PC-3 (cell line): ENCODE results near the gene GSG1. TPM values are rescaled to one million over a fixed set of nuclear protein-coding genes. Genes with fewer than 3 reads are reported as not detected.

ENCODE experiments used
- ATAC-seq: fragments of 200-7000 bp; cut with Tn5 transposase; 2 replicates; pipeline ENCODE4 v1.9.1; 2020; ENCODE audit warnings: mild to moderate bottlenecking, moderate library complexity
- BruUV-seq: library from RNA; stranded (reverse); fragments of 400-500 nt; replicated peaks from 2 replicates; lab custom pipeline; 2021; lab: Mats Ljungman, UMichigan
- CTCF ChIA-PET: fragments of 300-600 bp; sonication (Branson Sonifier 250); formaldehyde crosslinking; loops from one replicate; lab custom pipeline; 2022; ENCODE audit warnings: antibody characterized with exemption; lab: Charles Lee
- POLR2A ChIA-PET: fragments of 300-600 bp; sonication (Branson Sonifier 250); formaldehyde crosslinking; loops from one replicate; lab custom pipeline; 2022; ENCODE audit warnings: antibody characterized with exemption; ENCODE audit not compliant: unreplicated experiment; lab: Charles Lee
- DNase-seq: peaks from one replicate; pipeline ENCODE4 v3.0.0-alpha.2; 2015
- H2AFZ ChIP-seq: fragments of 300-600 bp; sonication (generic); 2 replicates; pipeline ENCODE4 v1.6.0; 2016; ENCODE audit warnings: antibody characterized with exemption, low read length
- H3F3A ChIP-seq: fragments of 300-600 bp; sonication (generic); one replicate; pipeline ENCODE4 v1.6.0; 2017; ENCODE audit warnings: antibody characterized with exemption, low read length, control low read depth, mild to moderate bottlenecking; ENCODE audit not compliant: unreplicated experiment
- H3K27ac ChIP-seq: fragments of 300-600 bp; sonication (generic); 2 replicates; pipeline ENCODE4 v1.5.1; 2016; ENCODE audit warnings: mild to moderate bottlenecking, low read length
- H3K27me3 ChIP-seq: fragments of 300-600 bp; sonication (generic); 2 replicates; pipeline ENCODE4 v1.6.1; 2016; ENCODE audit warnings: low read length, mixed read lengths
- H3K36me3 ChIP-seq: fragments of 300-600 bp; sonication (generic); 2 replicates; pipeline ENCODE4 v1.6.1; 2016; ENCODE audit warnings: low read depth, mixed run types, low read length, mixed read lengths
- H3K4me1 ChIP-seq: fragments of 300-600 bp; sonication (generic); 2 replicates; pipeline ENCODE4 v1.5.1; 2016; ENCODE audit warnings: low read length; ENCODE audit not compliant: insufficient read depth
- H3K4me2 ChIP-seq: fragments of 300-600 bp; sonication (generic); 2 replicates; pipeline ENCODE4 v1.6.0; 2016; ENCODE audit warnings: low read length
- H3K4me3 ChIP-seq: fragments of 300-600 bp; sonication (generic); 2 replicates; pipeline ENCODE4 v1.5.1; 2016; ENCODE audit warnings: mild to moderate bottlenecking, low read length, mixed read lengths
- H3K79me2 ChIP-seq: fragments of 300-600 bp; sonication (generic); 2 replicates; pipeline ENCODE4 v1.6.1; 2017; ENCODE audit warnings: low read length, mixed read lengths
- H3K9ac ChIP-seq: fragments of 300-600 bp; sonication (generic); 2 replicates; pipeline ENCODE4 v1.6.0; 2016; ENCODE audit warnings: mild to moderate bottlenecking, low read length
- H3K9me2 ChIP-seq: fragments of 300-600 bp; sonication (generic); replicated peaks from 2 replicates; pipeline ENCODE4 v1.6.1; 2016; ENCODE audit warnings: mixed run types, low read length, mixed read lengths
- H3K9me3 ChIP-seq: fragments of 300-600 bp; sonication (generic); 2 replicates; pipeline ENCODE4 v1.6.1; 2016; ENCODE audit warnings: low read length, mixed read lengths
- H4K20me1 ChIP-seq: fragments of 300-600 bp; sonication (generic); 2 replicates; pipeline ENCODE4 v1.6.1; 2016; ENCODE audit warnings: low read length, mixed read lengths
- EZH2 ChIP-seq: fragments of 300-600 bp; sonication (generic); IDR thresholded peaks from one replicate; pipeline ENCODE4 v1.6.1; 2017; ENCODE audit warnings: antibody characterized with exemption, mild to moderate bottlenecking, low read length; ENCODE audit not compliant: unreplicated experiment
- EZH2phosphoT487 ChIP-seq: fragments of 300-600 bp; sonication (generic); IDR thresholded peaks from 2 replicates; pipeline ENCODE4 v1.6.1; 2018; ENCODE audit warnings: mild to moderate bottlenecking, antibody characterized with exemption, low read length, borderline replicate concordance
- intact Hi-C: fragments of 100-400 bp; cut with micrococcal nuclease; formaldehyde crosslinking; loops from 2 replicates; pipeline ENCODE4 v1.9.0; 2023
- total RNA-seq: library from RNA; depleted of rRNA; stranded (reverse); fragments of >200 nt; gene quantifications from 2 replicates; pipeline ENCODE4 v1.2.3, GENCODE V29; 2014
- TF ChIP-seq, protein P1 (sequence below): fragments of 300-600 bp; sonication (generic); conservative IDR thresholded peaks from 2 replicates; pipeline ENCODE4 v1.5.1; 2017; ENCODE audit warnings: antibody characterized with exemption, low read depth, mild to moderate bottlenecking, low read length

The GSG1 gene
- total RNA-seq, 1 experiment from 2014 or later: 0.77 TPM

DNA sequence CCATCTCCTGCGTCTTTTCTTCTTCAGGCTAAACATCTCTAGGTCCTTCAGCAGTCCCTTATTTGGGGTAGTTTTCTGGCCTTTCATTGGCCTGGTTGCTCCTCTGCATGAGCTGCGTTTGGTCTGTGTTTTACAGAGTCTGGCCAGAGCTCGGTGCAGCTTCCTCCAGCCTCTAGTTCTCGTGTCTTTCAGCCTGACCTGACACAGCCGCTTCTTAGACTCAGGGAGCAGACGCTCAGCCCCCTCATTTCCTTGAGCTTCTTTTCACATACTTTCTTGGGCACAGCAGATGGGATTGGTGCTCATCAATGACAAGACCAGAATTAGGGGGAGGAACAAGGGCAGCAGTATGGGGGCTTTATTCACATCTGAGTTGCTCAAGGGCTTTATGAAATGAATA is 13.6 kb upstream of the GSG1 start:
- DNase-seq: no peak
- H3K4me1 ChIP-seq: 0 out of 2 replicates have a peak, but pooled peaks cover 3% of the 10 kb centered on the region
- H3K27ac ChIP-seq: no peak overlapping the region
- ChIA-PET CTCF (no interaction called here), POLR2A (interaction anchor here (0.5 kb wide), 1 partner anchor 79 kb away, joined by 4 read pairs; the partner anchor contains the start of gene EMP1)
- H3K9ac ChIP-seq: no peak overlapping the region
- ATAC-seq: no peak
- no peak overlapping the region for H2AFZ ChIP-seq
- H3K36me3 ChIP-seq: no peaks in the 10 kb centered on the region
- no peaks in the 10 kb centered on the region for H3K79me2 ChIP-seq
- no TSS peak for BruUV-seq
- intact Hi-C loops: no loop called here
- no peaks in the 10 kb centered on the region for H3K9me2 ChIP-seq
- H3F3A ChIP-seq: no peaks in the 10 kb centered on the region
- H4K20me1 ChIP-seq: no peaks in the 10 kb centered on the region
- H3K4me3 ChIP-seq: no peak overlapping the region
- TF ChIP-seq, protein P1, sequence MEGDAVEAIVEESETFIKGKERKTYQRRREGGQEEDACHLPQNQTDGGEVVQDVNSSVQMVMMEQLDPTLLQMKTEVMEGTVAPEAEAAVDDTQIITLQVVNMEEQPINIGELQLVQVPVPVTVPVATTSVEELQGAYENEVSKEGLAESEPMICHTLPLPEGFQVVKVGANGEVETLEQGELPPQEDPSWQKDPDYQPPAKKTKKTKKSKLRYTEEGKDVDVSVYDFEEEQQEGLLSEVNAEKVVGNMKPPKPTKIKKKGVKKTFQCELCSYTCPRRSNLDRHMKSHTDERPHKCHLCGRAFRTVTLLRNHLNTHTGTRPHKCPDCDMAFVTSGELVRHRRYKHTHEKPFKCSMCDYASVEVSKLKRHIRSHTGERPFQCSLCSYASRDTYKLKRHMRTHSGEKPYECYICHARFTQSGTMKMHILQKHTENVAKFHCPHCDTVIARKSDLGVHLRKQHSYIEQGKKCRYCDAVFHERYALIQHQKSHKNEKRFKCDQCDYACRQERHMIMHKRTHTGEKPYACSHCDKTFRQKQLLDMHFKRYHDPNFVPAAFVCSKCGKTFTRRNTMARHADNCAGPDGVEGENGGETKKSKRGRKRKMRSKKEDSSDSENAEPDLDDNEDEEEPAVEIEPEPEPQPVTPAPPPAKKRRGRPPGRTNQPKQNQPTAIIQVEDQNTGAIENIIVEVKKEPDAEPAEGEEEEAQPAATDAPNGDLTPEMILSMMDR: no peak
- TF ChIP-seq EZH2 (no peak), EZH2phosphoT487 (no peak)
- H3K27me3 ChIP-seq: no peaks in the 10 kb centered on the region
- no peak overlapping the region for H3K4me2 ChIP-seq
- no peaks in the 10 kb centered on the region for H3K9me3 ChIP-seq

DNA sequence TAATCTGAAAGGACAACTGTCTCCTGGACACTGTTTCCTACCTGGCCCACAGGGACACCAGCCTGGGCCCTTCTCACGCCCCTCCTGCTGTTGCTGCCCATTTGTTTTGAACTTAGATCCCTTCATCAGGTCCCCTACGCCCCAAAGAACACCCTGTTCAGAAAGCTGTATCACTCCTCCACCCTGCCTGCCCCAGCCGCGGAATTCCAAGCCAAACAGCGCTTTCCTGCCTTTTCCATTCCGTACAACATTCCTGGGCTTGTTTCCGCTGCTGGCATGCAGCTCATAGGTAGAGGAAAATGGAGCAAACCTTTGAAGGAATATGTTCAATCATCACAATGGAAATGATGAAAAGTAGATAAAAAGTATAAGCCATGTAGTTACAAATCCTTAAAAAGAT is 12.8 kb upstream of the GSG1 start:
- ChIA-PET CTCF (no interaction called here), POLR2A (interaction anchor here (0.5 kb wide), 1 partner anchor 80 kb away, joined by 4 read pairs; the partner anchor contains the start of gene EMP1)
- H3K9me3 ChIP-seq: no peaks in the 10 kb centered on the region
- no peak overlapping the region for H3K4me3 ChIP-seq
- no peak overlapping the region for H3K9ac ChIP-seq
- H3K79me2 ChIP-seq: no peaks in the 10 kb centered on the region
- intact Hi-C loops: no loop called here
- DNase-seq (no peak), ATAC-seq (no peak)
- H3F3A ChIP-seq: no peaks in the 10 kb centered on the region
- H3K36me3 ChIP-seq: no peaks in the 10 kb centered on the region
- H3K27me3 ChIP-seq: no peaks in the 10 kb centered on the region
- H3K4me1 ChIP-seq: 0 out of 2 replicates have a peak, but pooled peaks cover 3% of the 10 kb centered on the region
- TF ChIP-seq, protein P1: no peak
- TF ChIP-seq EZH2phosphoT487: no peak
- no peak for TF ChIP-seq EZH2
- no peaks in the 10 kb centered on the region for H4K20me1 ChIP-seq
- BruUV-seq: no TSS peak
- H3K4me2 ChIP-seq: no peak overlapping the region
- no peak overlapping the region for H2AFZ ChIP-seq
- no peak overlapping the region for H3K27ac ChIP-seq
- H3K9me2 ChIP-seq: no peaks in the 10 kb centered on the region

DNA sequence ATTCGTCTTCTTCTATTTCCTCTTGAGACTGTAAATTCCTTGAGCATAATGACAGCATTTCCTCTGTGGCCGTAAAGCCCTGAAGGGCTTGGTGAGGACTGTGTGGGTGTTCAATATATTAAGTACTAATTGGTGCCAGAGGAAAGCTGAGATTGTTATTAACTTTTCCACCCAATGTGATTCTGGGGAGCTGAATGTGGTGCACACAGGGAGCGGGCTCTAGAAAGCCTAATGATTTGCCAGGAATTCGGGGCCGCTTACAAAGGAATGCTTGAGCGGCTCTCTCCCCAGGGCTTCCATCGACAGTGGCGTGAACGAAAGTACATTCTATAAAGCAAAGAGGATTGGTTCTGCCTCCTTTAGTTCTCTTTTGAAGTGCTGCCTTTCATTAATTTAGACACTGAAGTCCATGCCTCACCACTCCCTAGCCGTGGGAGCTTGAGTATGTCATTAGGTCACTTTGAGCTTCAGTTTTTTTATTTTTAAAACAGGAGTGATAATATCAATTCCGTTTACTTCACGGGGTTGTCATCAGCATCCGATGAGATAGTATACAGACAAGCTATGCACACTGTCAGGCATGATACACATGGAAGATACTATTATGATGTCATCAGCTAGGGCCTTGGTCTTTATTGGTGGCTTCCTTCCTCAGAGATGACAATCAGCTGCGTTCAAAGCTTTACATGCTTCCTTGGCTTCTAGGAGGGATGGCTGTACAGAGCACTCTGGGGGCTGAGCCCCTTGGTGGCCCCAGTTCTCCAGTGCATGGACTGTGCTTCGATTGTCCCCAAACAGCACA is 11.0 kb upstream of the GSG1 start:
- Histone ChIP-seq H3K9me3 (no peaks in the 10 kb centered on the region), H3K27me3 (no peaks in the 10 kb centered on the region), H2AFZ (no peak overlapping the region), H3K79me2 (no peaks in the 10 kb centered on the region), H3K36me3 (no peaks in the 10 kb centered on the region), H3K4me2 (no peak overlapping the region), H3F3A (no peaks in the 10 kb centered on the region), H4K20me1 (no peaks in the 10 kb centered on the region), H3K4me3 (no peak overlapping the region), H3K9me2 (no peaks in the 10 kb centered on the region), H3K9ac (no peak overlapping the region), H3K4me1 (0 out of 2 replicates have a peak, but pooled peaks cover 3% of the 10 kb centered on the region), H3K27ac (no peak overlapping the region)
- intact Hi-C loops: no loop called here
- CTCF ChIA-PET: no interaction called here
- ATAC-seq: no peak
- POLR2A ChIA-PET: no interaction called here
- TF ChIP-seq EZH2 (no peak), EZH2phosphoT487 (no peak)
- TF ChIP-seq, protein P1: no peak
- DNase-seq: no peak
- no TSS peak for BruUV-seq
